Measurements from ENCODE around the gene RAB3A. TPM values are rescaled to one million over a fixed set of nuclear protein-coding genes. Genes with fewer than 3 reads are reported as not detected.

RAB3A gene
- total RNA-seq, 1 experiment from 2014 or later: 4.0 TPM

GRCh38 chr19:18197941-18198340 is 5.9 kb downstream of the RAB3A start:
- Histone ChIP-seq H2AFZ (no peak overlapping the region), H3F3A (ENCODE audit: insufficient read depth, low read depth) (peaks cover 6% of the 10 kb centered on the region; the same call in 1 of the 2 replicates), H3K79me2 (ENCODE audit: low read depth) (peaks cover 12% of the 10 kb centered on the region), H3K4me3 (no peak overlapping the region), H3K27me3 (ENCODE audit: insufficient read depth, low read depth) (no peaks in the 10 kb centered on the region), H3K4me2 (no peak overlapping the region), H3K9me3 (ENCODE audit: insufficient read depth, low read depth) (no peaks in the 10 kb centered on the region), H3K9me2 (ENCODE audit: insufficient read depth) (no peaks in the 10 kb centered on the region), H3K4me1 (replicated peaks; ENCODE audit: insufficient read depth) (peaks cover 9% of the 10 kb centered on the region), H3K27ac (no peak overlapping the region), H3K36me3 (ENCODE audit: low read depth) (no peaks in the 10 kb centered on the region), H4K20me1 (ENCODE audit: insufficient read depth) (no peaks in the 10 kb centered on the region)
- TF ChIP-seq EZH2 (IDR thresholded peaks at IDR 0.05; ENCODE audit: low read depth) (no peak), CTCF (conservative IDR thresholded peaks at IDR 0.05) (no peak)
- intact Hi-C loops (cut with micrococcal nuclease; ENCODE audit: unreplicated experiment): no loop called here
- no TSS peak for BruUV-seq (replicated peaks)
- DNase-seq: no peak
- CTCF ChIA-PET: interaction anchor here (0.6 kb wide), 1 partner anchor 189 kb away, joined by 5 read pairs; no protein-coding TSS in a partner anchor
- POLR2A ChIA-PET (ENCODE audit: unreplicated experiment): interaction anchor here (0.8 kb wide), 1 partner anchor 197 kb away, joined by 3 read pairs; no protein-coding TSS in a partner anchor

GRCh38 chr19:18197306-18197705 is 6.5 kb downstream of the RAB3A start:
- TF ChIP-seq CTCF (conservative IDR thresholded peaks at IDR 0.05) (no peak), EZH2 (IDR thresholded peaks at IDR 0.05; ENCODE audit: low read depth) (no peak)
- Histone ChIP-seq H2AFZ (no peak overlapping the region), H3K27ac (no peak overlapping the region), H4K20me1 (ENCODE audit: insufficient read depth) (no peaks in the 10 kb centered on the region), H3K4me2 (no peak overlapping the region), H3K9me3 (ENCODE audit: insufficient read depth, low read depth) (no peaks in the 10 kb centered on the region), H3K9me2 (ENCODE audit: insufficient read depth) (no peaks in the 10 kb centered on the region), H3F3A (ENCODE audit: insufficient read depth, low read depth) (peaks cover 9% of the 10 kb centered on the region), H3K4me3 (no peak overlapping the region), H3K27me3 (ENCODE audit: insufficient read depth, low read depth) (no peaks in the 10 kb centered on the region), H3K36me3 (ENCODE audit: low read depth) (no peaks in the 10 kb centered on the region), H3K79me2 (ENCODE audit: low read depth) (peaks cover 12% of the 10 kb centered on the region), H3K4me1 (replicated peaks; ENCODE audit: insufficient read depth) (peaks cover 7% of the 10 kb centered on the region)
- BruUV-seq (replicated peaks): no TSS peak
- ChIA-PET POLR2A (ENCODE audit: unreplicated experiment) (interaction anchor here (0.8 kb wide), 1 partner anchor 196 kb away, joined by 3 read pairs; no protein-coding TSS in a partner anchor), CTCF (no interaction called here)
- intact Hi-C loops (cut with micrococcal nuclease; ENCODE audit: unreplicated experiment): no loop called here
- DNase-seq: no peak

GRCh38 chr19:18196511-18196845 is 7.4 kb downstream of the RAB3A start:
- H3F3A ChIP-seq (ENCODE audit: insufficient read depth, low read depth): peaks cover 17% of the 10 kb centered on the region
- BruUV-seq (replicated peaks): no TSS peak
- H3K27ac ChIP-seq: no peak overlapping the region
- CTCF ChIA-PET: no interaction called here
- H3K79me2 ChIP-seq (ENCODE audit: low read depth): peaks cover 12% of the 10 kb centered on the region
- intact Hi-C loops (cut with micrococcal nuclease; ENCODE audit: unreplicated experiment): no loop called here
- TF ChIP-seq CTCF (conservative IDR thresholded peaks at IDR 0.05): no peak
- TF ChIP-seq EZH2 (IDR thresholded peaks at IDR 0.05; ENCODE audit: low read depth): no peak
- H4K20me1 ChIP-seq (ENCODE audit: insufficient read depth): no peaks in the 10 kb centered on the region
- no peaks in the 10 kb centered on the region for H3K27me3 ChIP-seq (ENCODE audit: insufficient read depth, low read depth)
- H2AFZ ChIP-seq: no peak overlapping the region
- H3K4me1 ChIP-seq (replicated peaks; ENCODE audit: insufficient read depth): peaks cover 10% of the 10 kb centered on the region
- no peak overlapping the region for H3K4me3 ChIP-seq
- POLR2A ChIA-PET (ENCODE audit: unreplicated experiment): no interaction called here
- no peaks in the 10 kb centered on the region for H3K36me3 ChIP-seq (ENCODE audit: low read depth)
- H3K9me3 ChIP-seq (ENCODE audit: insufficient read depth, low read depth): no peaks in the 10 kb centered on the region
- DNase-seq: no peak
- H3K4me2 ChIP-seq: no peak overlapping the region
- H3K9me2 ChIP-seq (ENCODE audit: insufficient read depth): no peaks in the 10 kb centered on the region
